ENCODE data around the gene EIF4B. TPM values are rescaled to one million over a fixed set of nuclear protein-coding genes. Genes with fewer than 3 reads are reported as not detected.
"Not testable (repeated sequence)": the region's sequence is repeated elsewhere in the genome, so short reads cannot be mapped to it uniquely, and the experiment has no call there.

EIF4B gene
- total and polyA plus RNA-seq, 4 experiments from 2014 or later = 74.2 to 777 (median 424) TPM

DNA sequence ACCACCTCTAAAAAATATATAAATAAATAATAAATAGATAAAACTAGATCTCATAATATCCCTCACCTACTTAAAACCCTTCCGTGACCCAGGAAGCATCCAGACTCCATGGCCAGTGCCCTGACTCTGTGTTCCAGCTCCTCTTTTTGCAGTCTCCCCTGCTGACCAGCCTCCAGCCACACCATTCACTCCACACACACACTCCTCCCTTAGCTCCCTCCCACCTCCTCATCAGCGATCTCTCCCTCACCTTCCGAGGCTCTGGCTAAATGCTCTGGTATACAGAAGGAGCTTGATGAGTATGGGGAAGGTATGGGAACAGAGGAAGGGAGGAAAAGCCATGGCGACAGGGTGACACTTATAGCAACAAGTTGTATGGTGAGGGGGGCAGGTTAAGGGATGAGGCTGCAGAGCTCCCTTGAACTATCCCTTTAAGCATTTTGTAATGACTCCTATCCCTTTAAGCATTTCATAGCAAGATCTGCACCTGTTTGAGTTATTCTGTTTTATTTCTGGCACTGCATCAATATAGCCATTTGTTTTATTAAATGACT lies 26.1 kb upstream of the EIF4B start:
- peaks cover 9% of the 10 kb centered on the region for H3K27me3 ChIP-seq (ENCODE audit: insufficient read depth, low read length)
- H3K9me3 ChIP-seq (ENCODE audit: control insufficient read depth in 1 of 2, low read length in 2 of 2) = no peaks in the 10 kb centered on the region
- no peaks in the 10 kb centered on the region for H3K4me1 ChIP-seq (ENCODE audit: insufficient read depth, low read length)
- intact Hi-C loops (cut with micrococcal nuclease) = loop anchor here (2.0 kb wide), 1 partner anchor 397 kb away; no protein-coding TSS in a partner anchor
- no peaks in the 10 kb centered on the region for H3K36me3 ChIP-seq (ENCODE audit: insufficient read depth, low read length)
- ChIA-PET CTCF (ENCODE audit: partially characterized antibody) (interaction anchor here (0.7 to 12.6 kb wide), 45 partner anchors 8 to 879 kb away, joined by 3 to 459 read pairs (median 4); partner anchors contain the start of genes KRT18 and KRT8), POLR2A (ENCODE audit: partially characterized antibody) (interaction anchor here (1.2 kb wide), 1 partner anchor 95 kb away, joined by 3 read pairs; no protein-coding TSS in a partner anchor)
- Mint-ChIP-seq H3K4me3 (no peak overlapping the region), H3K4me1 (peaks cover 0 to 5% (median 1%) of the 10 kb centered on the region in 4 donors), H3K27ac (no peak overlapping the region), H3K27me3 (peaks cover 27 to 30% of the 10 kb centered on the region in 2 donors), H3K36me3 (no peaks in the 10 kb centered on the region), H3K9me3 (no peaks in the 10 kb centered on the region)
- H3K4me3 ChIP-seq (ENCODE audit: low read length in 2 of 2) = no peak overlapping the region
- no peak overlapping the region for H3K27ac ChIP-seq (ENCODE audit: low read depth, low read length)
- DNase-seq = no peak

DNA sequence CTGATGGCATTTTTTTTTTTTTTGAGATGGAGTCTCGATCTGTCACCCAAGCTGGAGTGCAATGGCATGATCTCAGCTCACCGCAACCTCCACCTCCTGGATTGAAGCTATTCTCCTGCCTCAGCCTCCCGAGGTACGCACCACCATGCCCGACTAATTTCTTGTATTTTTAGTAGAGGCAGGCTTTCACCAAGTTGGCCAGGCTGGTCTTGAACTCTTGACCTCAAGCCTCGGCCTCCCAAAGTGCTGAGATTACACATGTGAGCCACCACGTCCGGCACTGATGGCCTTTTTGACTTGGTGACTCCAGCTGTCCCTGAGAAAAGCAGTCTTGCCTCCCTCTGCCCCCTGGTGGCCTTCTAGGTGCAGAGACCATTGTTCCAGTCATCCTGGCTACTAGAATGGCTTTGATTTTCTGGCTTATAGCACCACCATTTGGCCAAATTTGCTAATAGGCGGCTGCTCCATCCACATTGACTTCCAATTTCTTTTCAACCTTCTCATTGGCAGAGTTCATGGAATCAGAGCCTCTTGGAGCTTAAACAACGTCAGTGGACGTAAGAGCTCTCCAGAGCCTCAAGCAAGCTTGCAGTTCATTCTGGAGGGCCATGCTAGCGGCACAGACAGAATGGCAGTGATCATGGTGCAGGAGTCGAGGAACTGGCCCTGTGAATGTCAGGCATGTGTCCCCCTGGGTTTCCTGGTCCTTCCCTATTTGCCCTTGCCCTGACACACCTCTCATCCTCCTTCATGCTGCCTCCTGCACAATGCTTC lies 25.4 kb upstream of the EIF4B start:
- Histone ChIP-seq H3K4me1 (ENCODE audit: insufficient read depth, low read length) (no peaks in the 10 kb centered on the region), H3K36me3 (ENCODE audit: insufficient read depth, low read length) (no peaks in the 10 kb centered on the region), H3K27ac (ENCODE audit: low read depth, low read length) (no peak overlapping the region), H3K9me3 (ENCODE audit: control insufficient read depth in 1 of 2, low read length in 2 of 2) (no peaks in the 10 kb centered on the region), H3K4me3 (ENCODE audit: low read length in 2 of 2) (no peak overlapping the region), H3K27me3 (ENCODE audit: insufficient read depth, low read length) (peaks cover 9% of the 10 kb centered on the region)
- intact Hi-C loops (cut with micrococcal nuclease) = loop anchor here (1.0 to 2.0 kb wide), 3 partner anchors 97 to 829 kb away; no protein-coding TSS in a partner anchor
- no peaks in the 10 kb centered on the region for H3K36me3 Mint-ChIP-seq
- H3K27me3 Mint-ChIP-seq = peaks cover 27 to 30% of the 10 kb centered on the region in 2 donors
- H3K9me3 Mint-ChIP-seq = no peaks in the 10 kb centered on the region
- H3K4me3 Mint-ChIP-seq = no peak overlapping the region
- H3K4me1 Mint-ChIP-seq = peaks cover 0 to 5% (median 1%) of the 10 kb centered on the region in 4 donors
- peak; percentile 78 to 83 (median 82) for DNase-seq
- ChIA-PET CTCF (ENCODE audit: partially characterized antibody) (interaction anchor here (0.7 to 12.6 kb wide), 44 partner anchors 8 to 879 kb away, joined by 3 to 459 read pairs (median 4); partner anchors contain the start of genes EIF4B, KRT18 and KRT8), POLR2A (ENCODE audit: partially characterized antibody) (interaction anchor here (0.7 to 1.2 kb wide), 3 partner anchors 25 to 107 kb away, joined by 3 read pairs; partner anchors contain the start of gene EIF4B)
- H3K27ac Mint-ChIP-seq = peak overlapping the region in 1 of 7 donors; percentile 65

GRCh38 chr12:52984136-52984535 lies 22.1 kb upstream of the EIF4B start:
- peaks cover 0 to 5% (median 1%) of the 10 kb centered on the region in 4 donors for H3K4me1 Mint-ChIP-seq
- no peaks in the 10 kb centered on the region for H3K4me1 ChIP-seq (ENCODE audit: insufficient read depth, low read length)
- intact Hi-C loops (cut with micrococcal nuclease) = no loop called here

GRCh38 chr12:52988898-52989297 lies 17.4 kb upstream of the EIF4B start:
- Mint-ChIP-seq H3K4me1 (no peaks in the 10 kb centered on the region), H3K9me3 (no peaks in the 10 kb centered on the region), H3K27ac (no peak overlapping the region), H3K27me3 (no peaks in the 10 kb centered on the region), H3K4me3 (no peak overlapping the region), H3K36me3 (no peaks in the 10 kb centered on the region)
- H3K4me1 ChIP-seq (ENCODE audit: insufficient read depth, low read length) = no peaks in the 10 kb centered on the region
- H3K9me3 ChIP-seq (ENCODE audit: control insufficient read depth in 1 of 2, low read length in 2 of 2) = no peaks in the 10 kb centered on the region
- no peak overlapping the region for H3K4me3 ChIP-seq (ENCODE audit: low read length in 2 of 2)
- CTCF ChIA-PET (ENCODE audit: partially characterized antibody) = interaction anchor here (1.0 to 12.6 kb wide), 4 partner anchors 8 to 105 kb away, joined by 3 to 459 read pairs (median 8); no protein-coding TSS in a partner anchor
- H3K36me3 ChIP-seq (ENCODE audit: insufficient read depth, low read length) = no peaks in the 10 kb centered on the region
- POLR2A ChIA-PET (ENCODE audit: partially characterized antibody) = no interaction called here
- no peak for DNase-seq
- no peaks in the 10 kb centered on the region for H3K27me3 ChIP-seq (ENCODE audit: insufficient read depth, low read length)
- intact Hi-C loops (cut with micrococcal nuclease) = no loop called here
- no peak overlapping the region for H3K27ac ChIP-seq (ENCODE audit: low read depth, low read length)

More at GRCh38 chr12:52984136-52984535, 22.1 kb upstream of the EIF4B start:
- Mint-ChIP-seq H3K9me3 (no peaks in the 10 kb centered on the region), H3K27me3 (peaks cover 13 to 14% of the 10 kb centered on the region in 2 donors), H3K4me3 (no peak overlapping the region), H3K36me3 (no peaks in the 10 kb centered on the region), H3K27ac (peak overlapping the region in 1 of 7 donors; percentile 25)
- no peak overlapping the region for H3K4me3 ChIP-seq (ENCODE audit: low read length in 2 of 2)
- ChIA-PET CTCF (ENCODE audit: partially characterized antibody) (interaction anchor here (1.0 to 12.6 kb wide), 2 partner anchors 87 to 100 kb away, joined by 3 to 459 read pairs; no protein-coding TSS in a partner anchor), POLR2A (ENCODE audit: partially characterized antibody) (no interaction called here)
- no peak for DNase-seq
- peaks cover 4% of the 10 kb centered on the region for H3K27me3 ChIP-seq (ENCODE audit: insufficient read depth, low read length)
- no peaks in the 10 kb centered on the region for H3K9me3 ChIP-seq (ENCODE audit: control insufficient read depth in 1 of 2, low read length in 2 of 2)
- H3K36me3 ChIP-seq (ENCODE audit: insufficient read depth, low read length) = no peaks in the 10 kb centered on the region
- H3K27ac ChIP-seq (ENCODE audit: low read depth, low read length) = no peak overlapping the region

- H3K36me3 Mint-ChIP-seq = no peaks in the 10 kb centered on the region
- no peaks in the 10 kb centered on the region for H3K4me1 ChIP-seq (ENCODE audit: insufficient read depth, low read length)
- intact Hi-C loops (cut with micrococcal nuclease) = no loop called here
- ChIA-PET POLR2A (ENCODE audit: partially characterized antibody) (no interaction called here), CTCF (ENCODE audit: partially characterized antibody) (interaction anchor here (1.0 to 2.6 kb wide), 3 partner anchors 10 to 111 kb away, joined by 3 to 10 read pairs (median 3); no protein-coding TSS in a partner anchor)
- no peaks in the 10 kb centered on the region for H3K4me1 Mint-ChIP-seq
- no peaks in the 10 kb centered on the region for H3K9me3 Mint-ChIP-seq
- no peaks in the 10 kb centered on the region for H3K9me3 ChIP-seq (ENCODE audit: control insufficient read depth in 1 of 2, low read length in 2 of 2)
- H3K27ac Mint-ChIP-seq = no peak overlapping the region
- no peaks in the 10 kb centered on the region for H3K27me3 ChIP-seq (ENCODE audit: insufficient read depth, low read length)
- H3K36me3 ChIP-seq (ENCODE audit: insufficient read depth, low read length) = no peaks in the 10 kb centered on the region
- H3K4me3 Mint-ChIP-seq = no peak overlapping the region
- H3K4me3 ChIP-seq (ENCODE audit: low read length in 2 of 2) = no peak overlapping the region
- no peak overlapping the region for H3K27ac ChIP-seq (ENCODE audit: low read depth, low read length)
- no peaks in the 10 kb centered on the region for H3K27me3 Mint-ChIP-seq
- no peak for DNase-seq
Observed at GRCh38 chr12:52990206-52990605, 16.1 kb upstream of the EIF4B start.

- H3K27me3 Mint-ChIP-seq; H3K27me3 ChIP-seq (ENCODE audit: insufficient read depth, low read length); H3K4me1 ChIP-seq (ENCODE audit: insufficient read depth, low read length); intact Hi-C loops (cut with micrococcal nuclease); H3K36me3 ChIP-seq (ENCODE audit: insufficient read depth, low read length); H3K4me3 Mint-ChIP-seq; H3K36me3 Mint-ChIP-seq; H3K9me3 ChIP-seq (ENCODE audit: control insufficient read depth in 1 of 2, low read length in 2 of 2); H3K27ac ChIP-seq (ENCODE audit: low read depth, low read length); H3K4me1 Mint-ChIP-seq; H3K27ac Mint-ChIP-seq; H3K9me3 Mint-ChIP-seq; H3K4me3 ChIP-seq (ENCODE audit: low read length in 2 of 2); DNase-seq: not testable (repeated sequence)
- ChIA-PET POLR2A (ENCODE audit: partially characterized antibody) (interaction anchor here (1.4 kb wide), 1 partner anchor 13 kb away, joined by 4 read pairs; no protein-coding TSS in a partner anchor), CTCF (ENCODE audit: partially characterized antibody) (interaction anchor here (0.9 to 1.6 kb wide), 4 partner anchors 11 to 112 kb away, joined by 3 to 15 read pairs (median 6); no protein-coding TSS in a partner anchor)
Observed at GRCh38 chr12:52992240-52992639, 14.0 kb upstream of the EIF4B start.
